ENCODE measurements around the gene TALDO1. TPM values are rescaled to one million over a fixed set of nuclear protein-coding genes. Genes with fewer than 3 reads are reported as not detected.

The TALDO1 gene
- polyA plus RNA-seq, 1 of the 3 experiments (the other 2 are of a cell fraction), result 103 TPM

- H3K9me3 ChIP-seq, result no peaks in the 10 kb centered on the region
- WGBS (ENCODE audit: low lambda C conversion rate), result 94% methylated on average over 12 of the region's 22 CpGs
- no peak overlapping the region for H3K4me2 ChIP-seq
- no peaks in the 10 kb centered on the region for H3F3A ChIP-seq (replicated peaks; ENCODE audit: insufficient read depth)
- H4K20me1 ChIP-seq (ENCODE audit: insufficient read depth), result peaks cover 6% of the 10 kb centered on the region; the same call in 1 of the 2 replicates
- H3K27ac ChIP-seq (ENCODE audit: low read depth in 2 of 2, low read length in 1 of 2), result no peak overlapping the region; a peak in 1 of 4 replicates
- TF ChIP-seq FOXM1 (IDR thresholded peaks at IDR 0.05; ENCODE audit: low read depth), result no peak
- TF ChIP-seq IRF3 (IDR thresholded peaks at IDR 0.05; ENCODE audit: low read depth, low read length), result no peak
- no peak for TF ChIP-seq SIN3A (IDR thresholded peaks at IDR 0.05; ENCODE audit: borderline replicate concordance, low read depth, low read length)
- no peak for TF ChIP-seq CHD2 (IDR thresholded peaks at IDR 0.05; ENCODE audit: low read length, partially characterized antibody)
- no peak for TF ChIP-seq TEAD4 (IDR thresholded peaks at IDR 0.05; ENCODE audit: borderline replicate concordance, insufficient read depth)
- no peak for TF ChIP-seq CTCF (IDR thresholded peaks at IDR 0.05)
- DNase-seq, result no peak
- no peak overlapping the region for H2AFZ ChIP-seq (ENCODE audit: low read depth)
- ChIA-PET CTCF (interaction anchor here (2.8 to 3.9 kb wide), 2 partner anchors 21 to 26 kb away, joined by 7 to 22 read pairs; no protein-coding TSS in a partner anchor), POLR2A (no interaction called here)
- no peaks in the 10 kb centered on the region for H3K27me3 ChIP-seq (ENCODE audit: insufficient read depth)
- no peak overlapping the region for H3K9ac ChIP-seq
- H3K79me2 ChIP-seq (ENCODE audit: insufficient read depth), result peaks cover 15% of the 10 kb centered on the region; the same call in 1 of the 2 replicates
- H3K36me3 ChIP-seq (replicated peaks in 1 of 2; ENCODE audit: control insufficient read depth in 1 of 2, insufficient read depth in 2 of 2, low read length in 1 of 2), result peaks cover 0 to 3% of the 10 kb centered on the region in 2 experiments
- no peak overlapping the region for H3K4me3 ChIP-seq (ENCODE audit: low read depth in 2 of 2, low read length in 1 of 2)
- peaks cover 0 to 4% of the 10 kb centered on the region in 2 experiments; a peak in 2 of 4 replicates for H3K4me1 ChIP-seq (ENCODE audit: control insufficient read depth in 1 of 2, insufficient read depth in 2 of 2, low read depth in 1 of 2, low read length in 1 of 2)
- H3K9me2 ChIP-seq, result no peaks in the 10 kb centered on the region
These were observed 45.4 kb upstream of the TALDO1 start for GRCh38 chr11:701741-702461.

GRCh38 chr11:702462-703461, 44.5 kb upstream of the TALDO1 start:
- WGBS (ENCODE audit: low lambda C conversion rate), result 85% methylated on average over 24 of the region's 26 CpGs
- Histone ChIP-seq H4K20me1 (ENCODE audit: insufficient read depth) (peaks cover under 1% of the 10 kb centered on the region; the same call in 1 of the 2 replicates), H3K79me2 (ENCODE audit: insufficient read depth) (peaks cover 6% of the 10 kb centered on the region; the same call in 1 of the 2 replicates), H2AFZ (ENCODE audit: low read depth) (no peak overlapping the region), H3K4me2 (no peak overlapping the region), H3K36me3 (replicated peaks in 1 of 2; ENCODE audit: control insufficient read depth in 1 of 2, insufficient read depth in 2 of 2, low read length in 1 of 2) (peaks cover 0 to 3% of the 10 kb centered on the region in 2 experiments), H3K4me3 (ENCODE audit: low read depth in 2 of 2, low read length in 1 of 2) (no peak overlapping the region), H3K9me2 (no peaks in the 10 kb centered on the region), H3K9me3 (no peaks in the 10 kb centered on the region), H3K27ac (ENCODE audit: low read depth in 2 of 2, low read length in 1 of 2) (no peak overlapping the region; a peak in 1 of 4 replicates), H3K9ac (no peak overlapping the region), H3K4me1 (ENCODE audit: control insufficient read depth in 1 of 2, insufficient read depth in 2 of 2, low read depth in 1 of 2, low read length in 1 of 2) (peaks cover 0 to 2% of the 10 kb centered on the region in 2 experiments; a peak in 1 of 4 replicates), H3K27me3 (ENCODE audit: insufficient read depth) (no peaks in the 10 kb centered on the region), H3F3A (replicated peaks; ENCODE audit: insufficient read depth) (no peaks in the 10 kb centered on the region)
- TF ChIP-seq FOXJ3 (CRISPR knock-in tag; IDR thresholded peaks at IDR 0.05) (no peak), CHD2 (IDR thresholded peaks at IDR 0.05; ENCODE audit: low read length, partially characterized antibody) (no peak)
- ChIA-PET CTCF (interaction anchor here (1.5 to 3.9 kb wide), 3 partner anchors 20 to 25 kb away, joined by 3 to 22 read pairs (median 7); no protein-coding TSS in a partner anchor), POLR2A (no interaction called here)
- DNase-seq, result no peak

All from SK-N-SH (cell line).